GM19452 (cell line): ENCODE measurements around the gene ADGRL2.

ENCODE experiments used
- ATAC-seq: cut with Tn5 transposase; IDR thresholded peaks from one replicate; pipeline ENCODE4 v1.9.1; 2021; ENCODE audit not compliant: unreplicated experiment

The ADGRL2 gene

DNA sequence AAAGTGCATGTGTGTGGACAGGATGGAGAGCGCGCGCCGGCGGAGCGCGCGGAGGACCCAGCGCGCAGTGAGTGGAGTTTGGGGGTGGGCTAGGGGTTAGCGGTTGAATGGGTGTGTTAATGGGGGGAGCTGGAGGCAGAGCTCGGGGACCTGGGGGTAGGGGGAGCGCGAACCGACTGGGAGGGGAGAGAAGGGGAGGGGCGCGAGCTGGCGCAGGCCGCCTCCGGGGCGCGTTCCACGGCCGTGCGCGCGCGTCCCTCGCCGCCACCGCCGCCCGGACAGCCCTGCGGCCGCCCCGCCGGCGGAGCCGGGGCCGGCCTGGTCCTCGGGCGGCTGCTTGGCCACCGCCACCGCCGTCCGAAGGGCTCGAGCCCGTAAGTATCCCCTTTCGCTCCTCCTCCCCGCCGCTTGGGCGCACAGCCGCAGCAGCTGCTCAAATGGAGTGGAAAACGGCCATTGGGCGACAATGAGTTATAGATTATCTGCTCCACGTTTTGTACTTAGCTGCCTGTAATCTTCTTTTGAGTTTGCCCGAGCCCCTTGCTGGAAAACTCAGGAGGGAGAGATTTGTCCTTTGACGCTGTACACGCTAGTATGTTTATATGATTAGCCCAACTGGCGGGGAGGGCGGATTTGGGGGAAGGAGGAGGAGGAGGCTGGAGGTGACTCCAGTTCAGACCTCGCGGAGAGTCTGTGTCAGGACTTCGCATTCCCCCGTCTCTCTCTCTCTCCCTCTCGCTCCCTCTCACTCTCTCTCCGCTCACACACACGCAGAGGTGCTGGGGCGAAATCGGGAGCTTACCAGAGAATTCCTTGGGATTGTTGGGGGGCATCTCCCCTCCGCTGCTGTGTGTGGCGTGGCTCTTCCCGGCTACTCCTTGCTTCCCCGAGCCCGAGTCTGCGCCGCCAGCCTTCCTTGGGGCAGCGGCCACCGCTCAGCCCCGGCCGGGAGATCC lies at the start of gene ADGRL2:
Gene ADGRL2, plus strand, starts transcription at position 240 of the 956 bp plus-strand sequence. CDS start 36,051 bp downstream, outside the sequence.
- ATAC-seq, result no peak

- ATAC-seq, result no peak
Measured at GRCh38 chr1:81752840-81753239, 47.9 kb upstream of the ADGRL2 start.

- no peak for ATAC-seq
Measured at GRCh38 chr1:81754424-81754823, 46.3 kb upstream of the ADGRL2 start.

GRCh38 chr1:81756872-81757271 lies 43.9 kb upstream of the ADGRL2 start:
- ATAC-seq, result no peak

DNA sequence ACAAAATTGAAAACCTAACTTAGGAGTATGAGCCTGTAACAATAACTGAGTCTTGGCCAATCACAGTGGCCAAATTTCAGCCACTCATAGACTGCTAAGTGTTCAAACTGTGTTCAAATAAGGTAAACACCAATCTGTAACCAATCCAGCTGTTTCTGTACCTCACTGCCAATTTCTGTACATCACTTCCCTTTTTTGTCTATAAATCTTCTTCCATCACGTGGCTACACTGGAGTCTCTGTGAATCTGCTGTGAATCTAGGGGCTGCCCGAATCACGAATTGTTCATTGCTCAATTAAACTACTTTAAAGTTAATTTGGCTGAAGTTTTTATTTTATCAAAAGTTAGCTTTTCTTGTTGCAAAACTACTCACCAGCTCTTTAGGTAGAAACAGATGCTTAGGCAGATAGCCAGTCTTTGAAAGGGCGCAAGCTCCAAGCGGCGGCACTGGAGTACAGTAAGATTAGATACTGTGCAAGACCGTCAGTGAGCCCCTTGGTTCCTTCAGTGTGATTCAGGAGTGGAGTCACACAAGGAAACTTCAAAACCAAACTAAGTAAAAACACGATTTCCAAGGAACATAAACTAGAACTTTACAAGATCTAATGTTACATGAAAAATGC lies 43.2 kb upstream of the ADGRL2 start:
- no peak for ATAC-seq

- no peak for ATAC-seq
Measured at GRCh38 chr1:81758181-81758580, 42.6 kb upstream of the ADGRL2 start.

GRCh38 chr1:81760477-81761097 lies 40.1 kb upstream of the ADGRL2 start:
- ATAC-seq, result no peak

DNA sequence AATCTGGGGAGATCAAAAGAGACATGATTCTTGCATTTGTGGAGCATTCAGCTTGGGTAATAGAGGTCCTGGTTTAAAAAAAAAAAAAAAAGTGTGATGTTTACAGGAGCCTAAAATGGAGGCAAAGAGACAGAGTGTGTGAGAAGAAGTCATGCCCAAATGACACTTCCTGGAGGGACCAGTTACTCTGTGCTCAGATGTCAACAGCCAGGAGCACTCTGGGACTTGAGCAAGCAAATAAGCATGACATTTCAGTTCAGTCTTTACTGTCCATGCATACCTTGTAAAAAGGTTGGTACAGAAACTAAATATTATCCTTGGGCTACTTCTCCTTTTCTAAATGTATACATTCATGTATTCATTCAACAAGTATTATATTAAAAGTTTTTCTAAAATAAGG lies 25.2 kb upstream of the ADGRL2 start:
- no peak for ATAC-seq

- no peak for ATAC-seq
Measured at GRCh38 chr1:81780705-81781454, 19.9 kb upstream of the ADGRL2 start.

- ATAC-seq, result no peak
Measured at GRCh38 chr1:81781749-81782148, 19.0 kb upstream of the ADGRL2 start.

DNA sequence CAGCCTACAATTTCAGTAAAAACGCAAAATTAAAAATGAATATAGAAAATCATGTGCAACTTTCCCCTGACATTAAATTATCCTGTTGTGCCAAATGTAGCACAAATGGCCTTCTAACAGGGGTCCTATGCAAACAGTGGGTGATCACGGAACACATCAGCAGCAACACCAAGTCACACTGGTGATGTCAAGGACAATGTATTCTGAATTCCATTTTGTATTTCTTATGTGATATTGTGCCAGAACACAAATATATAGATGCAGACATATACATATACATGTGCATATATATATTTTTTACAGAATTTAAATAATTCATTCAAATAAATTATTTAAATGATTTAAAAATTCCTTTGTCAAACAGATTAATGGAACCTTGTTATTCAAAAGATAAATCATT lies 8.6 kb upstream of the ADGRL2 start:
- ATAC-seq, result no peak

GRCh38 chr1:81797701-81798100 lies 3.0 kb upstream of the ADGRL2 start:
- no peak for ATAC-seq

GRCh38 chr1:81799939-81800694 lies 617 bp upstream of the ADGRL2 start:
- no peak for ATAC-seq

DNA sequence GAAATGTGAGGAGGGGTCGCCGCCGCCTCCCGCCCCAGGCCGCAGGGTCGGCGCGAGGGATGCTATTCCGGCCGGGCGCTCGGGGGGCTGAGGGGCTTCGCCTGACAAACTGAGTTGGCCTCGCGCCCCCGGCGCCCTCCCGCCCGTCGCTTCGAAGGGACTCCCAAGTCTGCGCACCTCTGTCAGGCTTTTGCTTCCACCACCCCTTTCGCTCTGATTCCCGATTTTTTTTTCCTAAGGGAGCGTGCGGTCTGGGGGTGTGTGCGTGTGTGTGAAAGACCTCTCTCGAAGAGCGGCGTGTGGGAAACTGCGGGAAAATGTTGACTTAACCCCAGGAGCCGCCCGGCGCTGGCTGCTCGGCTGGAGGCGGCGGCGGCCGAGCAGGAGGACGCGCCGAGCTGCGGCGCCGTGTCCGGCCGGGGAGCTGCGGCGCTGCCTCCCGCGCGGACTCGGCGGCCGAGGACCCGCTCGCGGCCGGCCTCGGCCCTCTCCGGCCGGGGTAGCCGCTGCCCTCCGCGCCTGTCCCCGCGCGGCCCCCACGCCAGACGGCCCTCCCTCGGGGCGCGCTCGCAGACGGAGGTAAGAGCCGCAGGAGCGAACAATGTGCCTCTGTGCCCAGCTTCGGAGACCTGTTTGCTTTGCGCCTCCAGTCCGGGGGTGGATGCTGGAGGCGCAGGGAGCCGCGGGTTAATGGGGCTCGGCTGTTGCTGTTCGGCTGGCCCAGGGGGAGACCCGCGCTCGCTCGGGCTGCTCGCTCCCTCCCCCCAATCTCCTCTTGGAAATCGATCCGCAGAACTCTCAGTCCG lies 1.1 kb downstream of the ADGRL2 start:
- ATAC-seq, result no peak

GRCh38 chr1:81802457-81802706 lies 1.6 kb downstream of the ADGRL2 start:
- no peak for ATAC-seq

DNA sequence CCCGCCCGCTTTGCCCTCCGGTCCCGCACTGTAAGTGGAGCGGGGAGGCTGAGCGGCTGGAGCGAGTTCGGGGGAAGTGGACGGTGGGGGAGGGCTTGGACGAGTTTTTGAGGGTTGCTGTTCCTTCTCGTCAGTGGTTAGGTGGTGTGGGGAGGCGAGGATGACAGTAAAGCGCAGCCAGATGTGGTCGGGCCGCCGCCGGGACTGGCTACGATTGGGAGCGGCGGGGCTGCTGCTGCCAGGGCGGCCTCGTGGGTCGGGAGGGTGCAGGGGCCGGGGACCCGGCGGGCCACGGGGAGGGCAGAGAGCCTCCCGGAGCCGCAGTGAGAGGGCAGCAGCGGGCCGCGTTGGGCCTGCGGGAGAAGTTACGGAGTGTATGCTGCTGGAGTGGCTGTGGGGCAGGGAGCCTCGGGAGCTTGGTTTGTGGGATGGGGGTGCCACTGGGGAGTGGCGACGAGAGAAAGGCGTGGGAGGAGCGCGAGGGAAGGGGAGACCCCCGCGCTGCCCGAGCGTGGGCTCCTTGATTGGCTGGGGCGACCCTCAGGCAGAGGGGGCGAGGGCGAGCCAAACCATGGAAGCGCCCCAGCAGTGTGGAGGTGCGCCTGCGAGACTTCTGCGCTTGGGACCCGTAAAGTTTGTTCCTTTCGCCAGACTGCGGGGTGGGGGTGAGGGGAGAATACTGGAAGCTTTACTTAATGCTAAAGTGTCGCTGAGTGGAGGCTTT lies 2.1 kb downstream of the ADGRL2 start:
- ATAC-seq, result no peak

DNA sequence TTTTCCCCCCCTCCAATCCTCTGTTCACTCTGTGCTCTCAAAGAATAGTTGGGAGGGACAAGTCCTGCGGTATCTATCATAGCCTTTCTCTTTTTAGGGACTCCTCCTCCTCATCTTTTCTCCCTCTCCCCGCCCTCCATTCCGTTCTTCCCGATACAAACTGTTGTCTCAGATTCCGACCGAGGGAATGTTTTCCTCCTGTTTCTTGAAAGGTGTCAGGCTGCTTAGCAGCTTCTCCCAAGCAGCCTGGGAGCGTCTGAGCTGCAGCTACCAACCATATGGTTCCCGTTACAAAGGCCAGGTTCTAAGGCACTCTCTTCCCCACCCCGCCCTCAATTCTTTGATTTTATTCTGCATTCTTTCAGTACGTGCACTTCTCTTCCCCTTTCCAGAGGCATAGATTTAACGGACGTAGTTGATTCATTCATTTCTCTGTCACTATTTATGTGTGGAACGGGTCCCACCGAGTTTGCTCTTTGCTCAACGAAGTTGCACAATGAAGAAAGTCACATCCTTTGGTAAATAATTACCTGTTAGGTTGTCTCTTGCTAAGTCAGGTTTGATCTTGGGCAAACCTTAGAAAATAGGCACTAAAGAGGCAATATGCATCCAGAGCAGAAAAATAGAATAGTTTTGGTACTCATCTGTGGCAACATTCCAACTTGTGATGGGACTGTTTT lies 2.8 kb downstream of the ADGRL2 start:
- no peak for ATAC-seq

GRCh38 chr1:81804312-81804711 lies 3.6 kb downstream of the ADGRL2 start:
- no peak for ATAC-seq
